ES-I3 (cell line): ENCODE measurements around the gene MCM6.
"Not testable (repeated sequence)": the region's sequence is repeated elsewhere in the genome, so short reads cannot be mapped to it uniquely, and the experiment has no call there.

Experiments
- H3K36me3 ChIP-seq: 2 replicates; pipeline ENCODE4 v1.6.1; 2013; ENCODE audit warnings: mild to moderate bottlenecking, low read length, control low read depth, moderate library complexity; ENCODE audit not compliant: insufficient read depth
- H3K4me1 ChIP-seq: 2 replicates; pipeline ENCODE4 v1.6.1; 2013; ENCODE audit warnings: mild to moderate bottlenecking, control low read depth, low read length; ENCODE audit not compliant: insufficient read depth
- H3K9ac ChIP-seq: 2 replicates; pipeline ENCODE4 v1.6.1; 2013; ENCODE audit warnings: low read depth, mild to moderate bottlenecking, low read length, moderate library complexity
- H3K9me3 ChIP-seq: 2 replicates; pipeline ENCODE4 v1.6.1; 2013; ENCODE audit warnings: mild to moderate bottlenecking, low read length, moderate library complexity; ENCODE audit not compliant: control insufficient read depth, insufficient read depth

Gene MCM6

GRCh38 chr2:135797497-135798274 is 78.6 kb downstream of the MCM6 start:
- H3K36me3 ChIP-seq: no peaks in the 10 kb centered on the region
- no peaks in the 10 kb centered on the region for H3K4me1 ChIP-seq
- H3K9me3 ChIP-seq: no peaks in the 10 kb centered on the region; the same call in 1 of the 2 replicates
- no peak overlapping the region for H3K9ac ChIP-seq

GRCh38 chr2:135796606-135797005 is 79.6 kb downstream of the MCM6 start:
- Histone ChIP-seq H3K36me3 (no peaks in the 10 kb centered on the region), H3K9ac (no peak overlapping the region), H3K4me1 (no peaks in the 10 kb centered on the region), H3K9me3 (no peaks in the 10 kb centered on the region)

- H3K36me3 ChIP-seq, H3K9me3 ChIP-seq, H3K9ac ChIP-seq, H3K4me1 ChIP-seq: not testable (repeated sequence)
Measured at GRCh38 chr2:135795641-135796040, 80.6 kb downstream of the MCM6 start.

GRCh38 chr2:135792401-135793150 is 83.7 kb downstream of the MCM6 start:
- H3K36me3 ChIP-seq: no peaks in the 10 kb centered on the region; the same call in 1 of the 2 replicates
- no peaks in the 10 kb centered on the region for H3K4me1 ChIP-seq
- H3K9me3 ChIP-seq: no peaks in the 10 kb centered on the region
- H3K9ac ChIP-seq: no peak overlapping the region

GRCh38 chr2:135791418-135792190 is 84.6 kb downstream of the MCM6 start:
- no peak overlapping the region for H3K9ac ChIP-seq
- no peaks in the 10 kb centered on the region for H3K4me1 ChIP-seq
- H3K36me3 ChIP-seq: no peaks in the 10 kb centered on the region; the same call in 1 of the 2 replicates
- no peaks in the 10 kb centered on the region for H3K9me3 ChIP-seq

- H3K9ac ChIP-seq: no peak overlapping the region
- no peaks in the 10 kb centered on the region for H3K9me3 ChIP-seq
- no peaks in the 10 kb centered on the region for H3K4me1 ChIP-seq
- H3K36me3 ChIP-seq: no peaks in the 10 kb centered on the region; the same call in 1 of the 2 replicates
Measured at GRCh38 chr2:135790423-135790822, 85.8 kb downstream of the MCM6 start.
